ENCODE data around the gene ABCG1.

The ABCG1 gene

DNA sequence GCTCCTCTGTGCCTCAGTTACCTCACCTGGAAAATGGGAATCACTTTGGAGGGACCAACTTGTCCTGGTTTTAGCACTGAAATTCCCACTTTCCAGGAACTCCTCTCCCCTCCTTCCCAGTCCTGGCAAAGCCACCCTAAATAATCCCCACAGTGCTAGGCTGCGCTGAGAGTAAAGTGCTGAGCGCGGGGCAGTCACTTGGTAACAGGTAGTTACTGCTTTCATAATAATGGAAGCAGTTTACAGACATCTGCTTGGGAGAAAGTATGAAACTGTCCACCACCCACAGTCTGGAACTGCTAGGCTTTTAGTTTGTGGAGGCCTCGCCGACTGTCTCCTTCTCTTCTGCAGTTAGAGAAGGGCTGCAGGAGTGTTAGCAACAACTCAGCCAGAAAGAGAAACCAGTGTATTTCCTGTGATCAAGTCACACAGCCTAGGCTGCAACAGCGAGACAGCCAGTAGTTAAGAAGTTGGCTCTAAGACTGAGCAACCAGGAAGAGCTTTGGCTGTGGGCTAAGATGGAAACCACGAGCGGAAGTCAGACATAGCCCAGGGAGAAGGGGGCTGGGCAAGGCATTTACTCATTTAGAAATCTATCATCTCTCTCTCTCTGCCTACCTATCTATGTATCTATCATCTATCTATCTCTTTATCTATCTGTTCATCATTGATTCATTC, 30.8 kb upstream of the ABCG1 start:
- no peak for DNase-seq
- TF ChIP-seq GATA1 (IDR thresholded peaks at IDR 0.05; ENCODE audit: low read depth, low read length) (no peak), POLR2A (IDR thresholded peaks at IDR 0.05; ENCODE audit: low read length) (no peak)

GRCh38 chr21:42188663-42189062, 30.3 kb upstream of the ABCG1 start:
- TF ChIP-seq POLR2A (IDR thresholded peaks at IDR 0.05; ENCODE audit: low read length) (no peak), GATA1 (IDR thresholded peaks at IDR 0.05; ENCODE audit: low read depth, low read length) (no peak)
- DNase-seq, result no peak

DNA sequence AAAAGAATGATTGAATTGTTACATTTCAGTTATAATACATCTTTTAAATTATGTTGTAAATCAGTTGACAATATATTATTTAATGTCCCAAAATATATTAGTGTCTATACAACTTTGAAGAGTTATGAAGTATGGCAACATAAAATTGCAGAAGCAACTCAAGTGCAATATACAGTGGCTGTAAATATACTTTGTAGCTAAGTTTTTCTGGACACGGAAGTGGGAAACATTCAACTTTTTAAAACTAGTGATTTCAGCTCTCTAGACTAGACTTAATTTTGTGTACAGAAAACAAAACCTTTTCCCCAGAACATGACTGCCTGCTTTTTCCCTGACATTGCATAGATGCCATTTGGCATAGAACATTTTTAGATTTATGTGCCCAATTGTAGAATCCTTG, 29.5 kb upstream of the ABCG1 start:
- DNase-seq, result no peak
- no peak for TF ChIP-seq POLR2A (IDR thresholded peaks at IDR 0.05; ENCODE audit: low read length)

DNA sequence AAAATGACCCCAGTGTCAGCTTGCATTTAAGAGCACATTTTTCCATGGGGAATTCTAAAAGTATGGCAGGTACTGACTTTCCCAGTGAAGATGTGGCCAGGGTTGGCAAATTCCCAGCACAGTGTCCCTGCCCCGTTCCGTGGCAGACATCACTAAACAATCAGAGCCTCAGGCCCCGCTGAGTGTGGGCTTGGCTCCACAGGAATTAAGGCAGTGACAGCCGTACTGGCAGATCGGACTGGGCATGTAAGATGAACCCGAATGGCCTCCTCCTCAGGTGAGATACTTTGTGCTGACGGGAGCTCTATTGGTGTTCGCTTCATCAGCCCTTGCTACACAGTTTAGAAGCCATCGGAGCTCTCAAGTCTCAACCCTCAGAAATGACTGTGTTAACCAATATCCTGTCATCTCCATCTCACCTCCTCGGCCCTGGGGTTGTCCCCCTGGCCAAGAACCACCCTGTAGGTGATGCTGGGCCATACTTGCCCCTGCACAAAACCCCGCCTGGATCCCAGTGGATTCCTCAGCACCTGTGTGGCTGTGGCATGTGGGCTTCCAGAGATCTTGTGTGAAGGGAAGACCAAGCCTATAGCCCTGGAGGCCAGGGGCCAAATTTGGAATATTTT, 29.0 kb upstream of the ABCG1 start:
- no peak for DNase-seq
- TF ChIP-seq POLR2A (IDR thresholded peaks at IDR 0.05; ENCODE audit: low read length), result no peak
- TF ChIP-seq GATA1 (IDR thresholded peaks at IDR 0.05; ENCODE audit: low read depth, low read length), result no peak

DNA sequence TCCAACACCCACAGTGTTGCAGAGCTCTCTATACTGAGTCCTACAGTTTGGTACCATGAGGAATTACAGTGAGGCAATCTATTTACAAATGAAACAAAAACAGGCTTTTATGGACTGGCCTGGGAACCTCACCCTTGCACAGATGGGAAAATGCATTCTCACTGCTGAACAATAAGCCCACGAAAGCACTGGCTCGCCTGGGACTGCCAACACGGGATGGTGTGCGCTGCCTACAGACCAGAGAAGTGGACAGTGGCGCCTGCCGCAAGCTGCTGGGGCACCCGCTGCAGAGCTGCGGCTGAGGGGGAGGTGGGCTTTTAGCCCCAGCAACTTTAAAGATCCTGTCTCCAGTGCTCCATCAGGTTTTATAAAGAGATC, 28.5 kb upstream of the ABCG1 start:
- TF ChIP-seq POLR2A (IDR thresholded peaks at IDR 0.05; ENCODE audit: low read length) (no peak), GATA1 (IDR thresholded peaks at IDR 0.05; ENCODE audit: low read depth, low read length) (no peak)
- DNase-seq, result no peak

DNA sequence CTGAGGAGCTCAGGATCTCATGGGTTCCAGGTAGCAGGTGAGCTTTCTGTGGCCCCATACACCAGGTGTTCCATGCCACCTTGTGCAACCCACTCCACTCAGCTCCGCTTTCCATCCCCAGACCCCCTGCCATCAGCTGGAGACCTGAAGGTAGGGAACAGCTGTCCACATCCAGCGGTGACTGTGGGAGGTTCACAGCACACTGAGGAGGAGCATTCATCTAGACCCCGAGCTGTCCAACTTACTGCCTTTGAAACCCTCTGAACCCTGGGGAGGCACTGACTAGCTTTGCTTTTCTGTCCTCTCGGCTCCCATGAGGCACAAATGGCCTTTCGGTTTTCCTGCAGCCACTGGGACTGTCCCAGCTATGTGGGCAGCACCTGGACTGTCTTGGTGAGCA, 27.9 kb upstream of the ABCG1 start:
- TF ChIP-seq GATA1 (IDR thresholded peaks at IDR 0.05; ENCODE audit: low read depth, low read length), result no peak
- no peak for TF ChIP-seq POLR2A (IDR thresholded peaks at IDR 0.05; ENCODE audit: low read length)

DNA sequence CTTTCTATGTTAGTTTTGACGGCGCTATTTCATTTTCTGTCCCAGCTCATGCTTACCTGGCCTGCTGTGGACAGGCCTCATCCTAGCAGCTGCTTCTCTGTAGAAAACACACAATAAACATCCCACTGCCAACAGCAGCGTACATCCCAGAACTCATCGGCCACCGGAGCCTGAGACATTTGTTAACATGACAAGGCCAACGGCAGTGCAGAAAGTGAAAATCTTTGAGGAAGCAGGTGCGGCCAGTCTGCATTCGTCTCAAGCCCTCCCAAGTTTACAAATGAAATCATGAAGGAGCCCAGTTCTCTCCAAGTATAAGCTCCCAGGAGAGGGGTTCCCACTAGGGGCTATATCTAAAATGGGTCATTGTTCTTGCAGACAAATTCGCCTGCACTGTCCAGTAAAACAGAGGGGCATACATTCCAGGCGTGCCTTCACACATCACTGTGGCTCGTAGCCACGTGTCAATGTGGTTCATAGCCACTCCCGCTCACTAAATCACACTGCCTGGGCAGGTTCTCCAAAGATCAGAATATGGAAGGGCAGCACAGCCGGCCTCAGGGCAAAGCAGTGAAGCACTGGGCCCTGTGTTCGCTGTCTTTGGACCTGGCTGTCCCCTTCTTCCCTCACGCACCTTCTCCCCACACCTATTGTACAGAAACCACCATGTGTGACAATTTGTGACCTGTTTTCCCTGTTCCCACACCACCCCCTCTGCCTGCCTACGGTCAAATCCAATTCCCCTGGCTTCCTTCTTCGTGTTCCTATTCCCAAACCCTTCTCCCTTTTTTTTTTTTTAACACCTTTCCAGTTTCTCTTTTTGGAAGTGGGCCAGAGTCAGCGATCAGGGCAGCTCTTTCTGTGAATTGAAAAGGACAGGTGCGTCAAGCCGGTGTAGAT, 27.0 kb upstream of the ABCG1 start:
- no peak for DNase-seq
- TF ChIP-seq GATA1 (IDR thresholded peaks at IDR 0.05; ENCODE audit: low read depth, low read length), result no peak
- TF ChIP-seq POLR2A (IDR thresholded peaks at IDR 0.05; ENCODE audit: low read length), result no peak

More for the DNA sequence above, 27.9 kb upstream of the ABCG1 start:
- DNase-seq, result no peak

- no peak for DNase-seq
- no peak for TF ChIP-seq POLR2A (IDR thresholded peaks at IDR 0.05; ENCODE audit: low read length)
- no peak for TF ChIP-seq GATA1 (IDR thresholded peaks at IDR 0.05; ENCODE audit: low read depth, low read length)
Measured at GRCh38 chr21:42193131-42193671, 25.7 kb upstream of the ABCG1 start.

- no peak for TF ChIP-seq POLR2A (IDR thresholded peaks at IDR 0.05; ENCODE audit: low read length)
- no peak for TF ChIP-seq GATA1 (IDR thresholded peaks at IDR 0.05; ENCODE audit: low read depth, low read length)
- no peak for DNase-seq
Measured at GRCh38 chr21:42193721-42194120, 25.2 kb upstream of the ABCG1 start.

DNA sequence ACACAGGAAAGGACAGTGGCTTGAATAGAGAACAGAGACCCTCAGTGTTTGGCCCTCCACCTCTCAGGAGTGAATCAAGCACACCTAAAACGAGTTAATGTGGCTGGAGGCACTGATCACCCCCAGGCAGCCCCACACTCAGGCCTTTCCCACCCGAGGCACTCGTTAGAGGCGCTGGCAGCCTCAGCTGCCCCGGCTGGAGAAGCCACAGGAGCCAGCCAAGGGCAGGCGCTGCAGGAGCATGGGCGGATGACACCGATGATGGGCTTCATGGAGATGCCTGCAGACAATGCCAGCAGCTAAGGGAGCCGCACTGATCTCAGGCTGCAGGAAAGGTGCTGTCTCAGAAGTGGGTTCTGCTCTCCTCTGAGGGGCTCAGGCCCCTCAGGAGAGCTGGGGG, 24.1 kb upstream of the ABCG1 start:
- DNase-seq, result no peak
- TF ChIP-seq POLR2A (IDR thresholded peaks at IDR 0.05; ENCODE audit: low read length) (no peak), GATA1 (IDR thresholded peaks at IDR 0.05; ENCODE audit: low read depth, low read length) (no peak)

DNA sequence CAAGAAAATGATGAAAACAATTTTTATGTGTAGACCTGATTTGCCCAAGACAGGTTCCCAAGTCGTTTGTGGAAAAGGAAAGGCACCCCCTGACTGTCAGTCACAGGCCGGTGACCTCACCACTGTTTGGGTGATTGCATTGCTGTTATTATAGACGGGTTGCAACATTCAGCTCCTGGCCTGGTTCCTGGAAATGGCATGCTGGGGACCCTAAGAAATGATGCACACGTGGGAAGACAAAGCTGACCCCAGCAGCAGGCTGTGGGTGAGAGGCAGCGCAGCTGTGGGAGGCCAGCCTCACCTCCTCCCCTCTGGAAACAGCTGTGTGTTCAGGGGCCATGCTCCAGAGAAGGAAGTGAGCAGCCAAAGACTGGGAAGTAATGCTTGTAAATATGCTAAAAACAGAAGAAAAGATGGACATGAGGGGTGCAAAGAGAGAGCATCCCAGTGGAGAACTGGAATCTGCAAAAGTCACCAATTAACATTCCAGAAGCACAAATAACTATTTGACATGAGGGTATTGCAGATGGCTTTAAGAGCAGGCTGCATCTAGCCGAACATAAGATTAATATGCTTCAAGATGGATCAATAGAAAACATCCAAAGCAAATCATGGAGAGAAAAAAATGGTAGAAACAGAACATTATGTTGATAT, 23.4 kb upstream of the ABCG1 start:
- peak in 1 of 2 experiments; percentile 14 for DNase-seq
- TF ChIP-seq POLR2A (IDR thresholded peaks at IDR 0.05; ENCODE audit: low read length), result no peak

DNA sequence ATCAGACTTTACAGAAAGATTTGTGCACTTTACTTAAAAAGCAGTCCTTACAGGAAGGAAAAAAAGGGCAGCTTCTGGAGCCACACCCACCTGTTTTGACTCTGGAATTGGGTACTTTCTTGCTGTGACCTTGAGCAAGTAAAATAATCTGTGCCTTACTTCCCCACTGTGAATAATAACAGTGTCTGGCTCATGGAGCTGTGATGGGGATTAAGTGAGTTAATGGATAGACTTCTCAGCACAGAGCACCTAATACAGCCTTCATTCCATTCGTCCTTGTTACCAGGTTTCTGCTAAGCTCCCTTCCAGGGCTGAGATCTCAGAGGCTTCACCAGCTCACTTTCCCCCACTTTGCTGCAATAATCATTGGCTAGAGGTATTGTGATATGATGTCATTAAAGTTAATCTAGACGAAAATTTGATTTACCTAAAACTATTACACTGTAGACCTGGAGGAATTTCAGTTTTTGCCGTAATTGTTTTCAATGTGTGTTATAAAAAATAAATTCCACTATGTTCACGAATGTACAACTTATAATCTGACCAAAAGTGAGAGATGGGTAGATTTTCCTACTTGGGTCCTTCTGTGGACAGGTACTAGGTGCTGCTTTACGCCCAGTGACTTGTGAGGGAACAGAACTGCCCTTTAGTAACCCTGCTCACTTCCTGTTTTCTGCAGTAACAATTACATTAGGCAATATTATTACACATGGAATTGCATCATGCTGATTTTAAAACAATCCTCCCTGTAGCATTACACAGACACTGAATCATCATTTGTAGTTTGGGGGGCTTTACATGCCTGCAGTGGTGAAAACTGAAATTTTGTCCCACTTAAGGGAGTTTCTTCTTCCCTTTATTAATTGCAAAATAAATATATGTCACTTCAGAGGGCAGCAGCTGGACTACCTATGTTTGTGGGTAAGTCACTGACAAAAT, 19.7 kb upstream of the ABCG1 start:
- TF ChIP-seq GATA1 (IDR thresholded peaks at IDR 0.05; ENCODE audit: low read depth, low read length) (no peak), POLR2A (IDR thresholded peaks at IDR 0.05; ENCODE audit: low read length) (no peak)
- DNase-seq, result peak in 1 of 2 experiments; percentile 23
